Thyroid gland (tissue), 4 donors: ENCODE data around the gene PPP3R2.

Experiments used
- POLR2A ChIP-seq, 2 donors: fragments of 450-650 bp; IDR thresholded peaks; one replicate each; pipeline ENCODE4 v1.6.1; 2017; ENCODE audit warnings: antibody characterized with exemption in 2 of 2, mild to moderate bottlenecking in 2 of 2, moderate library complexity in 1 of 2
- TF ChIP-seq, protein P1 (sequence below), 6 experiments: fragments of 200-600 bp in 3 of 6; fragments of 450-650 bp in 3 of 6; sonication (generic) in 3 of 6; IDR thresholded peaks; one replicate each; pipeline ENCODE4 v1.5.1; 2016 to 2019; ENCODE audit warnings: antibody characterized with exemption in 6 of 6, mild to moderate bottlenecking in 2 of 6, inconsistent platforms in 1 of 6, moderate library complexity in 1 of 6

DNA sequence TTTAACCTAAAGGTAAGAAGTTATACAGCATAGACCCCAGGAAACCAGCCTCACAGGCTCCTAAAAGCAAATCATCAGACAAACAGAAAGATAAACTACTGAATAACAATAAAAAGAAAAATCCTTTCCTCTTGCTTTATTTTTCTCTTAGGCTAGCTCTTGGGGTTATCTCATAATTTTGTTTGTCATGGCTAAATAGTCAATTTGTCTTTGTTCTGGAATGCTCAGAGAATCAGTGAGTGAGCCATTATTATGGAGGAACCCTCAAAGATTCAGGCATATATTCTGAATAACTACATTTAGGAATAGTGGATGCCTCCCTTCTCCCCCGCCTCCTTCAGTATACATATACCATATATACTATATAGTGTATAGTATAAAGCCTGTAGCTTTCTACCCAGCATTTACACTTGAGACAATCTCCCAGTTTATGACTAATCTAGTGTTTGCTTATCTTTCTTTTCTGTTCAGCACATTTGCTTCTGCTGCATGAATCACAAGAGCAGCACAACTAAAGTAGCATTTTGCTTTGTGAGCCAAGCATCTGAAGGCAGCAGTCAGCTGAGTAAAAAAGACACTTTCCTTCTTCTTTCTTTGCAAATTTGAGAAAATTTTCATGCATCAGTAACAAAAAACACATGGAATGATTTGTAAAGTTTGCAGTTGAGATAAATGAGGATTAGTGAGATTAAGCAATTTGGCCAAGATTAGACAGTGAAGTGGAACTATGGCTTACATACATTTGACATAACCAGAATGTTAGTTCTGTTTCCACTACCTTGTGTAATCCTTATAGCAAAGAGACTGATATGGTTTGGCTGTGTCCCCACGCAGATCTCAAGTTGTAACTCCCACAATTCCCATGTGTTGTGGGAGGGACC is 45.3 kb upstream of the PPP3R2 start:
- TF ChIP-seq, protein P1, sequence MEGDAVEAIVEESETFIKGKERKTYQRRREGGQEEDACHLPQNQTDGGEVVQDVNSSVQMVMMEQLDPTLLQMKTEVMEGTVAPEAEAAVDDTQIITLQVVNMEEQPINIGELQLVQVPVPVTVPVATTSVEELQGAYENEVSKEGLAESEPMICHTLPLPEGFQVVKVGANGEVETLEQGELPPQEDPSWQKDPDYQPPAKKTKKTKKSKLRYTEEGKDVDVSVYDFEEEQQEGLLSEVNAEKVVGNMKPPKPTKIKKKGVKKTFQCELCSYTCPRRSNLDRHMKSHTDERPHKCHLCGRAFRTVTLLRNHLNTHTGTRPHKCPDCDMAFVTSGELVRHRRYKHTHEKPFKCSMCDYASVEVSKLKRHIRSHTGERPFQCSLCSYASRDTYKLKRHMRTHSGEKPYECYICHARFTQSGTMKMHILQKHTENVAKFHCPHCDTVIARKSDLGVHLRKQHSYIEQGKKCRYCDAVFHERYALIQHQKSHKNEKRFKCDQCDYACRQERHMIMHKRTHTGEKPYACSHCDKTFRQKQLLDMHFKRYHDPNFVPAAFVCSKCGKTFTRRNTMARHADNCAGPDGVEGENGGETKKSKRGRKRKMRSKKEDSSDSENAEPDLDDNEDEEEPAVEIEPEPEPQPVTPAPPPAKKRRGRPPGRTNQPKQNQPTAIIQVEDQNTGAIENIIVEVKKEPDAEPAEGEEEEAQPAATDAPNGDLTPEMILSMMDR (IDR thresholded peaks at IDR 0.05) = no peak
- TF ChIP-seq POLR2A (IDR thresholded peaks at IDR 0.05) = no peak
